BJ (cell line): ENCODE results near the gene KDM4C. TPM values are rescaled to one million over a fixed set of nuclear protein-coding genes. Genes with fewer than 3 reads are reported as not detected.

Source experiments
- CTCF ChIA-PET: fragments of 350-600 bp; formaldehyde crosslinking; extraction: SDS; loops from one replicate; lab custom pipeline; 2021; ENCODE audit warnings: antibody characterized with exemption, inconsistent platforms; lab: Yijun Ruan, JAX
- POLR2A ChIA-PET: fragments of 300-600 bp; sonication (Branson Sonifier 250); formaldehyde crosslinking; extraction: SDS; loops from one replicate; lab custom pipeline; 2021; ENCODE audit warnings: antibody characterized with exemption; lab: Charles Lee
- DNase-seq: peaks from one replicate; pipeline ENCODE4 v3.0.0-alpha.2; 2011; ENCODE audit warnings: low read depth
- H3K27me3 ChIP-seq: 2 replicates; pipeline ENCODE4 v1.6.0; 2011; ENCODE audit warnings: low read length; ENCODE audit not compliant: control insufficient read depth, insufficient read depth
- H3K36me3 ChIP-seq: 2 replicates; pipeline ENCODE4 v1.5.1; 2011; ENCODE audit warnings: low read length; ENCODE audit not compliant: control insufficient read depth, insufficient read depth
- H3K4me3 ChIP-seq: 2 replicates; pipeline ENCODE4 v1.5.1; 2011; ENCODE audit warnings: low read depth, mild to moderate bottlenecking, control low read depth, low read length
- CTCF ChIP-seq: IDR thresholded peaks from 2 replicates; pipeline ENCODE4 v1.5.1; 2011; ENCODE audit warnings: low read depth, mild to moderate bottlenecking, control low read depth, inconsistent platforms, low read length, moderate library complexity; ENCODE audit not compliant: insufficient read depth
- polyA plus RNA-seq: library from polyadenylated mRNA; depleted of rRNA; stranded (reverse); fragments of >200 nt; gene quantifications from 2 replicates; pipeline ENCODE4 v1.2.3, GENCODE V29; 2011

Gene KDM4C
- polyA plus RNA-seq, 1 experiment: 11.3 TPM

- no peak for DNase-seq
- H3K4me3 ChIP-seq: no peak overlapping the region
- CTCF ChIA-PET: interaction anchor here (0.6 to 2.8 kb wide), 2 partner anchors 20 to 382 kb away, joined by 3 to 10 read pairs; no protein-coding TSS in a partner anchor
- TF ChIP-seq CTCF: no peak
- H3K36me3 ChIP-seq: no peaks in the 10 kb centered on the region
- POLR2A ChIA-PET: no interaction called here
- H3K27me3 ChIP-seq: no peaks in the 10 kb centered on the region
These were observed 275.6 kb downstream of the KDM4C start for GRCh38 chr9:7033076-7034045.

GRCh38 chr9:7037176-7037575 is 279.4 kb downstream of the KDM4C start:
- H3K27me3 ChIP-seq: no peaks in the 10 kb centered on the region
- H3K4me3 ChIP-seq: no peak overlapping the region
- no peak for TF ChIP-seq CTCF
- DNase-seq: no peak
- H3K36me3 ChIP-seq: no peaks in the 10 kb centered on the region
- POLR2A ChIA-PET: no interaction called here
- CTCF ChIA-PET: interaction anchor here (1.3 to 1.6 kb wide), 2 partner anchors 15 to 210 kb away, joined by 3 to 8 read pairs; no protein-coding TSS in a partner anchor

GRCh38 chr9:7042124-7042523 is 284.4 kb downstream of the KDM4C start:
- ChIA-PET CTCF (interaction anchor here (0.7 to 1.9 kb wide), 2 partner anchors 11 to 265 kb away, joined by 3 to 6 read pairs; no protein-coding TSS in a partner anchor), POLR2A (no interaction called here)
- DNase-seq: peak; percentile 64
- Histone ChIP-seq H3K27me3 (no peaks in the 10 kb centered on the region), H3K36me3 (no peaks in the 10 kb centered on the region), H3K4me3 (no peak overlapping the region)
- TF ChIP-seq CTCF: no peak

GRCh38 chr9:7045361-7045760 is 287.6 kb downstream of the KDM4C start:
- ChIA-PET POLR2A (no interaction called here), CTCF (interaction anchor here (0.9 to 1.0 kb wide), 3 partner anchors 86 to 611 kb away, joined by 3 read pairs; no protein-coding TSS in a partner anchor)
- Histone ChIP-seq H3K4me3 (no peak overlapping the region), H3K27me3 (no peaks in the 10 kb centered on the region), H3K36me3 (no peaks in the 10 kb centered on the region)
- TF ChIP-seq CTCF: no peak
- DNase-seq: no peak

GRCh38 chr9:7051711-7052110 is 293.9 kb downstream of the KDM4C start:
- ChIA-PET POLR2A (no interaction called here), CTCF (interaction anchor here (1.6 to 2.5 kb wide), 5 partner anchors 11 to 134 kb away, joined by 3 to 12 read pairs (median 9); no protein-coding TSS in a partner anchor)
- DNase-seq: no peak
- Histone ChIP-seq H3K36me3 (no peaks in the 10 kb centered on the region), H3K27me3 (no peaks in the 10 kb centered on the region), H3K4me3 (no peak overlapping the region)
- no peak for TF ChIP-seq CTCF
